H1 (cell line): Measurements from ENCODE around the gene PPM1M. TPM values are rescaled to one million over a fixed set of nuclear protein-coding genes. Genes with fewer than 3 reads are reported as not detected.

ENCODE experiments used
- CTCF ChIA-PET: fragments of 300-600 bp; sonication (Branson Sonifier 250); formaldehyde crosslinking; loops from one replicate; lab custom pipeline; 2021; ENCODE audit not compliant: partially characterized antibody; lab: Charles Lee
- POLR2A ChIA-PET: fragments of 300-600 bp; sonication (Branson Sonifier 250); formaldehyde crosslinking; loops from one replicate; lab custom pipeline; 2021; ENCODE audit warnings: inconsistent platforms; ENCODE audit not compliant: partially characterized antibody; lab: Charles Lee
- DNase-seq, 2 experiments: peaks; one replicate each; pipeline versions ENCODE4 v3.0.0 to v3.0.0-alpha.2; 2010 to 2022; ENCODE audit warnings: low spot score in 2 of 2, low read depth in 1 of 2, mixed read lengths in 1 of 2
- FAIRE-seq: peaks from 2 replicates; lab custom pipeline; 2011; peaks lifted over from hg19 to GRCh38; lab: Jason Lieb, UNC
- H2AFZ ChIP-seq: 2 replicates; pipeline ENCODE4 v1.8.1; 2012; ENCODE audit warnings: low read length, inconsistent platforms
- H2AK5ac ChIP-seq: 2 replicates; pipeline ENCODE4 v1.6.1; 2013; ENCODE audit warnings: low read depth, low read length
- H2BK120ac ChIP-seq: replicated peaks from 2 replicates; pipeline ENCODE3; 2013; ENCODE audit warnings: low read depth, low read length, inconsistent platforms
- H2BK12ac ChIP-seq: 2 replicates; pipeline ENCODE4 v1.6.1; 2013; ENCODE audit warnings: low read depth, low read length
- H2BK15ac ChIP-seq: 2 replicates; pipeline ENCODE4 v1.6.1; 2013; ENCODE audit warnings: low read length
- H2BK20ac ChIP-seq: 2 replicates; pipeline ENCODE4 v1.6.1; 2013; ENCODE audit warnings: low read length
- H2BK5ac ChIP-seq: 2 replicates; pipeline ENCODE4 v1.6.1; 2013; ENCODE audit warnings: low read depth, low read length
- H3K14ac ChIP-seq: 2 replicates; pipeline ENCODE4 v1.6.1; 2013; ENCODE audit warnings: inconsistent platforms; ENCODE audit not compliant: insufficient read length
- H3K18ac ChIP-seq: 2 replicates; pipeline ENCODE4 v1.6.1; 2013; ENCODE audit warnings: low read length; ENCODE audit errors: extremely low read depth
- H3K23ac ChIP-seq: 2 replicates; pipeline ENCODE4 v1.6.1; 2013; ENCODE audit warnings: inconsistent platforms; ENCODE audit not compliant: insufficient read length
- H3K23me2 ChIP-seq: 2 replicates; pipeline ENCODE4 v1.6.1; 2013; ENCODE audit warnings: low read depth, low read length
- H3K27ac ChIP-seq: 2 replicates; pipeline ENCODE4 v1.6.1; 2011; ENCODE audit warnings: low read depth, low read length, inconsistent platforms
- H3K27me3 ChIP-seq, 4 experiments: replicated peaks in 1 of 4; 1 replicate in 1 of 4; 2 replicates in 3 of 4; pipeline versions ENCODE4 v1.6.1 to v1.8.1; 2011 to 2013; ENCODE audit warnings: low read length in 3 of 4, mild to moderate bottlenecking in 3 of 4, inconsistent platforms in 2 of 4, mixed read lengths in 2 of 4, moderate library complexity in 1 of 4; ENCODE audit not compliant: control insufficient read depth in 3 of 4, insufficient read depth in 3 of 4; ENCODE audit errors: extremely low read depth in 1 of 4
- H3K36me3 ChIP-seq, 4 experiments: 2 replicates each; pipeline versions ENCODE4 v1.6.1 to v1.8.1; 2011 to 2013; ENCODE audit warnings: mild to moderate bottlenecking in 4 of 4, low read length in 3 of 4, moderate library complexity in 2 of 4, control low read depth in 1 of 4, inconsistent platforms in 1 of 4; ENCODE audit not compliant: insufficient read depth in 4 of 4, control insufficient read depth in 2 of 4
- H3K4ac ChIP-seq: replicated peaks from 2 replicates; pipeline ENCODE3; 2013; ENCODE audit warnings: low read length, low read depth, mixed read lengths, inconsistent platforms; ENCODE audit not compliant: insufficient read length
- H3K4me1 ChIP-seq, 4 experiments: replicated peaks in 1 of 4; 1 replicate in 1 of 4; 2 replicates in 3 of 4; pipeline versions ENCODE4 v1.6.1 to v1.8.1; 2011 to 2013; ENCODE audit warnings: low read length in 3 of 4, inconsistent platforms in 2 of 4, mixed read lengths in 1 of 4; ENCODE audit not compliant: insufficient read depth in 4 of 4, control insufficient read depth in 3 of 4
- H3K4me2 ChIP-seq, 2 experiments: 2 replicates each; pipeline versions ENCODE4 v1.6.1 to v1.8.1; 2011 to 2013; ENCODE audit warnings: low read depth in 2 of 2, low read length in 2 of 2, control low read depth in 1 of 2, inconsistent platforms in 1 of 2, mild to moderate bottlenecking in 1 of 2; ENCODE audit not compliant: insufficient read depth in 1 of 2
- H3K4me3 ChIP-seq, 4 experiments: fragments of 200-600, 300-600 bp in 1 of 4; sonication (generic), shearing (Covaris generic), sonication (Bioruptor Twin) in 1 of 4; 2 replicates each; pipeline versions ENCODE4 v1.5.1 to v1.8.1; 2011 to 2016; ENCODE audit warnings: low read length in 4 of 4, low read depth in 3 of 4, control low read depth in 2 of 4, inconsistent platforms in 2 of 4, mild to moderate bottlenecking in 2 of 4, mixed read lengths in 1 of 4, moderate library complexity in 1 of 4; ENCODE audit not compliant: insufficient read depth in 2 of 4; ENCODE audit errors: extremely low read depth in 1 of 4
- H3K56ac ChIP-seq: replicated peaks from 2 replicates; pipeline ENCODE3; 2013; ENCODE audit warnings: low read depth, mild to moderate bottlenecking, mixed read lengths, low read length, inconsistent platforms; ENCODE audit not compliant: insufficient read length
- H3K79me1 ChIP-seq: 2 replicates; pipeline ENCODE4 v1.6.1; 2013; ENCODE audit warnings: low read depth, low read length, control low read depth
- H3K79me2 ChIP-seq, 2 experiments: 2 replicates each; pipeline versions ENCODE4 v1.6.1 to v1.8.1; 2012 to 2013; ENCODE audit warnings: low read length in 2 of 2, mild to moderate bottlenecking in 2 of 2, inconsistent platforms in 1 of 2; ENCODE audit not compliant: insufficient read depth in 2 of 2, control insufficient read depth in 1 of 2
- H3K9ac ChIP-seq, 4 experiments: replicated peaks in 1 of 4; 1 replicate in 1 of 4; 2 replicates in 3 of 4; pipeline versions ENCODE4 v1.6.1 to v1.8.1; 2011 to 2013; ENCODE audit warnings: low read depth in 3 of 4, low read length in 3 of 4, control low read depth in 2 of 4, mild to moderate bottlenecking in 2 of 4, moderate library complexity in 2 of 4, inconsistent platforms in 1 of 4; ENCODE audit errors: extremely low read depth in 1 of 4
- H3K9me3 ChIP-seq, 2 experiments: 2 replicates each; pipeline versions ENCODE4 v1.6.1 to v1.8.1; 2012 to 2013; ENCODE audit warnings: mild to moderate bottlenecking in 2 of 2, moderate library complexity in 2 of 2, control low read depth in 1 of 2, inconsistent platforms in 1 of 2, low read depth in 1 of 2, low read length in 1 of 2, mixed read lengths in 1 of 2; ENCODE audit not compliant: insufficient read depth in 2 of 2
- H4K20me1 ChIP-seq, 2 experiments: replicated peaks in 1 of 2; 2 replicates each; pipeline versions ENCODE3 to v1.8.1; 2011 to 2013; ENCODE audit warnings: inconsistent platforms in 2 of 2, low read length in 2 of 2, mild to moderate bottlenecking in 1 of 2; ENCODE audit not compliant: insufficient read depth in 2 of 2, control insufficient read depth in 1 of 2
- H4K5ac ChIP-seq: 2 replicates; pipeline ENCODE4 v1.6.1; 2013; ENCODE audit warnings: low read length, low read depth, mixed read lengths, inconsistent platforms; ENCODE audit not compliant: insufficient read length
- H4K8ac ChIP-seq: 2 replicates; pipeline ENCODE4 v1.8.0; 2013; ENCODE audit warnings: mild to moderate bottlenecking, moderate library complexity, low read length, inconsistent platforms; ENCODE audit not compliant: insufficient read depth; ENCODE audit errors: extremely low read depth
- H4K91ac ChIP-seq: replicated peaks from 2 replicates; pipeline ENCODE3; 2013; ENCODE audit warnings: low read length, mixed read lengths, inconsistent platforms; ENCODE audit not compliant: insufficient read length
- ASH2L ChIP-seq: fragments of 200-600, 300-600 bp; sonication (generic); IDR thresholded peaks from one replicate; pipeline ENCODE4 v1.7.1; 2017; ENCODE audit warnings: low read length
- CREB1 ChIP-seq: IDR thresholded peaks from 2 replicates; pipeline ENCODE4 v1.6.1; 2012; ENCODE audit warnings: inconsistent platforms
- HDAC6 ChIP-seq: IDR thresholded peaks from one replicate; pipeline ENCODE4 v1.7.1; 2012; ENCODE audit warnings: low read depth, mild to moderate bottlenecking, inconsistent platforms, low read length, moderate library complexity
- MAFK ChIP-seq: IDR thresholded peaks from 2 replicates; pipeline ENCODE4 v1.6.1; 2012; ENCODE audit warnings: low read depth, mild to moderate bottlenecking, improper control_type of control experiment, low read length
- RFX5 ChIP-seq: IDR thresholded peaks from 2 replicates; pipeline ENCODE4 v1.6.1; 2011; ENCODE audit warnings: low read depth, low read length, improper control_type of control experiment, borderline replicate concordance
- RXRA ChIP-seq: IDR thresholded peaks from 2 replicates; pipeline ENCODE4 v1.6.1; 2011; ENCODE audit warnings: low read depth, mild to moderate bottlenecking, low read length, moderate library complexity; ENCODE audit not compliant: insufficient read depth
- SAP30 ChIP-seq: fragments of 300-600 bp; sonication (generic); IDR thresholded peaks from 2 replicates; pipeline ENCODE4 v1.7.1; 2012; ENCODE audit warnings: low read length, moderate library complexity, mild to moderate bottlenecking, inconsistent platforms; ENCODE audit not compliant: insufficient read depth, insufficient replicate concordance
- SUZ12 ChIP-seq: fragments of 200-600 bp; sonication (generic); IDR thresholded peaks from 2 replicates; pipeline ENCODE4 v1.6.1; 2012; ENCODE audit warnings: mild to moderate bottlenecking, inconsistent platforms, low read length, moderate library complexity, mixed read lengths
- TEAD4 ChIP-seq: IDR thresholded peaks from 2 replicates; pipeline ENCODE4 v1.6.1; 2012; ENCODE audit warnings: low read depth, low read length, inconsistent platforms, mixed read lengths
- WGBS, 2 experiments: shearing (Covaris generic) in 1 of 2; methylation state at CpG; one replicate each; pipeline versions ENCODE4 v1.1.6 to v1.1.7; 2013 to 2015; ENCODE audit warnings: low lambda C conversion rate in 2 of 2, mixed read lengths in 2 of 2, inconsistent platforms in 1 of 2, low coverage in 1 of 2, missing lambda C conversion rate in 1 of 2; ENCODE audit not compliant: insufficient replicate concordance in 2 of 2, insufficient coverage in 1 of 2, insufficient read length in 1 of 2; ENCODE audit errors: extremely low coverage in 1 of 2, missing lambda C conversion rate in 1 of 2; 5-methylcytosine and 5-hydroxymethylcytosine counted together
- polyA plus RNA-seq, 7 experiments: library from polyadenylated mRNA; depleted of rRNA in 3 of 7; stranded (reverse) in 5 of 7; unstranded in 2 of 7; fragments of >200 nt in 5 of 7; fragments of 200-250 nt in 2 of 7; gene quantifications; 1 replicate in 5 of 7; 2 replicates in 1 of 7; 4 replicates in 1 of 7; pipeline versions ENCODE4 v1.2.1 to v1.2.3, GENCODE V29; 2011 to 2013; ENCODE audit warnings: missing spikeins in 2 of 7, mixed read lengths in 2 of 7
- total RNA-seq: library from RNA; stranded (reverse); fragmentation: NEBNext Ultra II Directional; extraction: Animal tissue kit (Norgen Biotek cat#: 25700); gene quantifications from 2 replicates; pipeline ENCODE4 v1.2.1, GENCODE V29; 2021

Gene PPM1M
- total and polyA plus RNA-seq, 2 of the 8 experiments (the other 6 are each of a cell fraction or from before 2014, with no cell fraction given), result 5.2 to 6.3 TPM

DNA sequence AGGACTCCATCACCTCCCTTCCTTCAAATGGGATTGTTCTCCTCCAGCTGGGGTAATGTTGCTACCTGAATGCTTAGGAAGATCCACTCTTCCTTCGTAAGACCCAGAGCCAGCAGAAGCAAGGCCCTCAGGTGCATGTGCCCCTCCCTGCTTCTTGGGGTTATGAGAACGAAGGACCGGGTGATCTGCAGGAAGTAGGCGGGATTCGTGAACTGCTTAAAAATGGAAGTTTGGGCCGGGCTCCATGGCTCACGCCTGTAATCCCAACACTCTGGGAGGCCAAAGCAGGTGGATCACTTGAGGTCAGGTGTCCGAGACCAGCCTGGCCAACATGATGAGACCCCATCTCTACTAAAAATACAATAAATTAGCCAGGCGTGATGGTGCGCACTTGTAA is 28.2 kb upstream of the PPM1M start:
- Histone ChIP-seq H3K18ac (no peak overlapping the region), H2BK5ac (no peak overlapping the region), H2BK15ac (no peak overlapping the region), H3K23me2 (no peaks in the 10 kb centered on the region), H2BK120ac (no peak overlapping the region), H3K4ac (no peak overlapping the region), H4K5ac (no peak overlapping the region), H3K4me3 (no peak overlapping the region), H3K4me2 (no peak overlapping the region), H3K14ac (no peak overlapping the region), H3K56ac (no peak overlapping the region), H3K23ac (no peak overlapping the region), H2BK12ac (no peak overlapping the region)
- DNase-seq, result no peak
- TF ChIP-seq MAFK (no peak), TEAD4 (no peak), HDAC6 (no peak), CREB1 (no peak), RXRA (no peak), RFX5 (no peak), SAP30 (no peak), SUZ12 (no peak), ASH2L (no peak)
- TF ChIP-seq, all 59 proteins: peak for 0
- Histone ChIP-seq H2AFZ (no peak overlapping the region), H3K4me1 (peaks cover 0 to 2% (median 0%) of the 10 kb centered on the region in 4 experiments; a peak in 2 of 7 replicates), H3K79me2 (no peaks in the 10 kb centered on the region), H3K27me3 (no peaks in the 10 kb centered on the region), H4K20me1 (peaks cover 0 to 2% of the 10 kb centered on the region in 2 experiments), H2BK20ac (no peak overlapping the region), H2AK5ac (no peak overlapping the region), H4K91ac (no peak overlapping the region), H3K36me3 (peaks cover 11 to 28% (median 22%) of the 10 kb centered on the region in 4 experiments; a peak in 6 of 8 replicates), H3K27ac (no peak overlapping the region), H3K79me1 (no peaks in the 10 kb centered on the region), H3K9me3 (no peaks in the 10 kb centered on the region), H4K8ac (no peak overlapping the region), H3K9ac (no peak overlapping the region)
- FAIRE-seq, result no peak
- CTCF ChIA-PET, result interaction anchor here (1.3 to 20.4 kb wide), 7 partner anchors 9 to 229 kb away, joined by 3 to 336 read pairs (median 4); partner anchors contain the start of gene TWF2
- 91% methylated on average over 10 of the region's 10 CpGs; no CpG with 5 or more reads in 1 of the 2 experiments for WGBS, 2 experiments
- POLR2A ChIA-PET, result interaction anchor here (0.7 to 1.5 kb wide), 3 partner anchors 31 to 61 kb away, joined by 3 read pairs; partner anchors contain the start of gene WDR82
